Spleen (tissue), 7 donors: ENCODE measurements around the gene ACOT2.
A peak's percentile ranks its signal among the peaks of the same experiment; 100 is the strongest.
"Not testable (repeated sequence)": the region's sequence is repeated elsewhere in the genome, so short reads cannot be mapped to it uniquely, and the experiment has no call there.

ENCODE experiments used
- POLR2A ChIP-seq, 3 donors: fragments of 450-650 bp; IDR thresholded peaks; one replicate each; pipeline ENCODE4 v1.5.1; 2017; ENCODE audit warnings: antibody characterized with exemption in 3 of 3, mild to moderate bottlenecking in 1 of 3
- POLR2AphosphoS5 ChIP-seq, 3 donors: sonication (generic); formaldehyde crosslinking; IDR thresholded peaks; one replicate each; pipeline ENCODE4 v1.5.1; 2017; ENCODE audit warnings: antibody characterized with exemption in 3 of 3
- TF ChIP-seq, protein P1 (sequence below), 11 experiments: fragments of 200-600 bp in 7 of 11; fragments of 450-650 bp in 4 of 11; sonication (generic) in 4 of 11; IDR thresholded peaks in 8 of 11; conservative IDR thresholded peaks in 3 of 11; 1 replicate in 7 of 11; 2 replicates in 4 of 11; pipeline versions ENCODE4 v1.4.0 to v1.8.0; 2016 to 2021; ENCODE audit warnings: antibody characterized with exemption in 11 of 11, inconsistent platforms in 4 of 11, mild to moderate bottlenecking in 1 of 11
- donor health status: DM: no; HTN: no; CAD: no; lungs with moderate emphysema.
- donor health status: DM: no; HTN: no; CAD: no.
- donor health status: DM: no; HTN: no; CAD: no.

DNA sequence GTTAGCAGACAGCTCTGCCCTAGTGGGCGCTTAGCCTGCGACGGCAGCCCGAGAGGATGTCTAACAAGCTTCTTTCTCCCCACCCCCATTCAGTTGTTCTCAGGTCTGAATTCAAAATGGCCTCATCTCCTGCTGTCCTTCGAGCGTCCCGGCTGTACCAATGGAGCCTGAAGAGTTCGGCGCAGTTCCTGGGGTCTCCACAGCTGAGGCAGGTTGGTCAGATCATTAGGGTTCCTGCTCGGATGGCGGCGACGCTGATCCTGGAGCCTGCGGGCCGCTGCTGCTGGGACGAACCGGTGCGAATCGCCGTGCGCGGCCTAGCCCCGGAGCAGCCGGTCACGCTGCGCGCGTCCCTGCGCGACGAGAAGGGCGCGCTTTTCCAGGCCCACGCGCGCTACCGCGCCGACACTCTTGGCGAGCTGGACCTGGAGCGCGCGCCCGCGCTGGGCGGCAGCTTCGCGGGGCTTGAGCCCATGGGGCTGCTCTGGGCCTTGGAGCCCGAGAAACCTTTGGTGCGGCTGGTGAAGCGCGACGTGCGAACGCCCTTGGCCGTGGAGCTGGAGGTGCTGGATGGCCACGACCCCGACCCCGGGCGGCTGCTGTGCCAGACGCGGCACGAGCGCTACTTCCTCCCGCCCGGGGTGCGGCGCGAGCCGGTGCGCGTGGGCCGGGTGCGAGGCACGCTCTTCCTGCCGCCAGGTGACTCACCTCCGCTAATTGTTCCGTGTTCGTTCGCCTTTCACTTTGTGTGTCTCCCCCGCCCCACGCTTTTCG lies at the start of gene ACOT2:
- peak; percentile 58 to 71 (median 70) for TF ChIP-seq POLR2AphosphoS5 (IDR thresholded peaks at IDR 0.05)
- TF ChIP-seq, protein P1, sequence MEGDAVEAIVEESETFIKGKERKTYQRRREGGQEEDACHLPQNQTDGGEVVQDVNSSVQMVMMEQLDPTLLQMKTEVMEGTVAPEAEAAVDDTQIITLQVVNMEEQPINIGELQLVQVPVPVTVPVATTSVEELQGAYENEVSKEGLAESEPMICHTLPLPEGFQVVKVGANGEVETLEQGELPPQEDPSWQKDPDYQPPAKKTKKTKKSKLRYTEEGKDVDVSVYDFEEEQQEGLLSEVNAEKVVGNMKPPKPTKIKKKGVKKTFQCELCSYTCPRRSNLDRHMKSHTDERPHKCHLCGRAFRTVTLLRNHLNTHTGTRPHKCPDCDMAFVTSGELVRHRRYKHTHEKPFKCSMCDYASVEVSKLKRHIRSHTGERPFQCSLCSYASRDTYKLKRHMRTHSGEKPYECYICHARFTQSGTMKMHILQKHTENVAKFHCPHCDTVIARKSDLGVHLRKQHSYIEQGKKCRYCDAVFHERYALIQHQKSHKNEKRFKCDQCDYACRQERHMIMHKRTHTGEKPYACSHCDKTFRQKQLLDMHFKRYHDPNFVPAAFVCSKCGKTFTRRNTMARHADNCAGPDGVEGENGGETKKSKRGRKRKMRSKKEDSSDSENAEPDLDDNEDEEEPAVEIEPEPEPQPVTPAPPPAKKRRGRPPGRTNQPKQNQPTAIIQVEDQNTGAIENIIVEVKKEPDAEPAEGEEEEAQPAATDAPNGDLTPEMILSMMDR (IDR thresholded peaks at IDR 0.05 in 8 of 11, conservative IDR thresholded peaks at IDR 0.05 in 3 of 11) = peak in 2 of 11 experiments; percentile 24 to 36
- not testable (repeated sequence) for TF ChIP-seq POLR2A (IDR thresholded peaks at IDR 0.05)
